Skeletal muscle satellite cell (primary cell): ENCODE data around the gene UBE2D4.
"Not testable (repeated sequence)": the region's sequence is repeated elsewhere in the genome, so short reads cannot be mapped to it uniquely, and the experiment has no call there.

Experiments used
- H3K27me3 ChIP-seq: 2 replicates; pipeline ENCODE4 v1.7.0; 2013; ENCODE audit warnings: low read length; ENCODE audit not compliant: control insufficient read depth, insufficient read depth
- H3K36me3 ChIP-seq: 2 replicates; pipeline ENCODE4 v1.7.0; 2013; ENCODE audit warnings: mild to moderate bottlenecking, control low read depth, low read length; ENCODE audit not compliant: insufficient read depth
- H3K4me1 ChIP-seq: 2 replicates; pipeline ENCODE4 v1.7.0; 2013; ENCODE audit warnings: low read length; ENCODE audit not compliant: control insufficient read depth, insufficient read depth
- H3K4me2 ChIP-seq: 2 replicates; pipeline ENCODE4 v1.7.0; 2013; ENCODE audit warnings: mild to moderate bottlenecking, low read length
- H3K4me3 ChIP-seq: 2 replicates; pipeline ENCODE4 v1.7.0; 2013; ENCODE audit warnings: low read length
- H3K9ac ChIP-seq: 2 replicates; pipeline ENCODE4 v1.7.0; 2013; ENCODE audit warnings: mild to moderate bottlenecking, low read depth, low read length, moderate library complexity
- H3K9me3 ChIP-seq: replicated peaks from 2 replicates; pipeline ENCODE4 v1.7.0; 2013; ENCODE audit warnings: mild to moderate bottlenecking, control low read depth, low read length

The UBE2D4 gene

GRCh38 chr7:43891069-43891955 lies 34.9 kb upstream of the UBE2D4 start:
- Histone ChIP-seq H3K36me3 (peaks cover 2% of the 10 kb centered on the region), H3K9ac (no peak overlapping the region), H3K4me1 (peaks cover 9% of the 10 kb centered on the region), H3K27me3 (no peaks in the 10 kb centered on the region), H3K9me3 (no peaks in the 10 kb centered on the region), H3K4me2 (no peak overlapping the region), H3K4me3 (no peak overlapping the region)

- H3K9ac ChIP-seq, result no peak overlapping the region
- no peaks in the 10 kb centered on the region for H3K9me3 ChIP-seq
- no peaks in the 10 kb centered on the region for H3K4me1 ChIP-seq
- H3K36me3 ChIP-seq, result peaks cover 2% of the 10 kb centered on the region
- H3K27me3 ChIP-seq, result no peaks in the 10 kb centered on the region
- no peak overlapping the region for H3K4me2 ChIP-seq
- no peak overlapping the region for H3K4me3 ChIP-seq
Measured at GRCh38 chr7:43895847-43896415, 30.3 kb upstream of the UBE2D4 start.

GRCh38 chr7:43898571-43898970 lies 27.7 kb upstream of the UBE2D4 start:
- not testable (repeated sequence) for H3K9me3 ChIP-seq, H3K27me3 ChIP-seq, H3K4me3 ChIP-seq, H3K4me2 ChIP-seq, H3K4me1 ChIP-seq, H3K36me3 ChIP-seq, H3K9ac ChIP-seq

- Histone ChIP-seq H3K27me3 (no peaks in the 10 kb centered on the region), H3K4me2 (no peak overlapping the region), H3K4me3 (no peak overlapping the region)
Measured at GRCh38 chr7:43902542-43903054, 23.6 kb upstream of the UBE2D4 start.

GRCh38 chr7:43904533-43905208 lies 21.6 kb upstream of the UBE2D4 start:
- Histone ChIP-seq H3K4me1 (peaks cover 24% of the 10 kb centered on the region), H3K27me3 (no peaks in the 10 kb centered on the region), H3K4me3 (peak overlapping the region; percentile 96), H3K36me3 (no peaks in the 10 kb centered on the region), H3K9me3 (no peaks in the 10 kb centered on the region), H3K4me2 (peak overlapping the region; percentile 93), H3K9ac (no peak overlapping the region)

More at GRCh38 chr7:43902542-43903054, 23.6 kb upstream of the UBE2D4 start:
- Histone ChIP-seq H3K36me3 (no peaks in the 10 kb centered on the region), H3K9ac (no peak overlapping the region), H3K9me3 (no peaks in the 10 kb centered on the region), H3K4me1 (peaks cover 24% of the 10 kb centered on the region)

GRCh38 chr7:43905209-43905946 lies 20.9 kb upstream of the UBE2D4 start:
- peak overlapping the region; percentile 93 for H3K9ac ChIP-seq
- no peaks in the 10 kb centered on the region for H3K27me3 ChIP-seq
- peaks cover 24% of the 10 kb centered on the region for H3K4me1 ChIP-seq
- no peaks in the 10 kb centered on the region for H3K36me3 ChIP-seq
- peak overlapping the region; percentile 96 for H3K4me3 ChIP-seq
- H3K4me2 ChIP-seq, result peak overlapping the region; percentile 93
- H3K9me3 ChIP-seq, result no peaks in the 10 kb centered on the region

GRCh38 chr7:43905956-43906330 lies 20.3 kb upstream of the UBE2D4 start:
- H3K4me3 ChIP-seq, result peak overlapping the region; percentile 96
- no peaks in the 10 kb centered on the region for H3K27me3 ChIP-seq
- no peaks in the 10 kb centered on the region for H3K9me3 ChIP-seq
- H3K4me2 ChIP-seq, result peak overlapping the region; percentile 93
- H3K4me1 ChIP-seq, result peaks cover 24% of the 10 kb centered on the region
- peak overlapping the region; percentile 93 for H3K9ac ChIP-seq
- no peaks in the 10 kb centered on the region for H3K36me3 ChIP-seq

- peak within 1 kb of the TSS; percentile 96 for H3K4me3 ChIP-seq
- no peaks in the 10 kb centered on the region for H3K36me3 ChIP-seq
- no peaks in the 10 kb centered on the region for H3K27me3 ChIP-seq
- H3K4me2 ChIP-seq, result peak within 1 kb of the TSS; percentile 93
- H3K4me1 ChIP-seq, result peaks cover 24% of the 10 kb centered on the region
- H3K9ac ChIP-seq, result peak within 1 kb of the TSS; percentile 93
- H3K9me3 ChIP-seq, result no peaks in the 10 kb centered on the region
Measured at GRCh38 chr7:43906331-43907010, 19.8 kb upstream of the UBE2D4 start, which contains the start of gene URGCP. URGCP (minus strand) TSS chr7:43906596; CDS start chr7:43906575, 21 bp downstream.

GRCh38 chr7:43914795-43915194 lies 11.4 kb upstream of the UBE2D4 start:
- H3K4me3 ChIP-seq, result no peak overlapping the region
- H3K4me2 ChIP-seq, result no peak overlapping the region
- no peaks in the 10 kb centered on the region for H3K4me1 ChIP-seq
- H3K9ac ChIP-seq, result no peak overlapping the region
- no peaks in the 10 kb centered on the region for H3K27me3 ChIP-seq
- H3K9me3 ChIP-seq, result no peaks in the 10 kb centered on the region
- H3K36me3 ChIP-seq, result no peaks in the 10 kb centered on the region

GRCh38 chr7:43915907-43916306 lies 10.3 kb upstream of the UBE2D4 start:
- Histone ChIP-seq H3K4me3 (no peak overlapping the region), H3K27me3 (no peaks in the 10 kb centered on the region), H3K36me3 (no peaks in the 10 kb centered on the region), H3K9ac (no peak overlapping the region), H3K4me1 (no peaks in the 10 kb centered on the region), H3K9me3 (no peaks in the 10 kb centered on the region), H3K4me2 (no peak overlapping the region)
